Measurements from ENCODE around the gene LAMP2.
"Not testable (repeated sequence)": the region's sequence is repeated elsewhere in the genome, so short reads cannot be mapped to it uniquely, and the experiment has no call there.

Gene LAMP2

GRCh38 chrX:120476714-120477113 is 7.6 kb upstream of the LAMP2 start:
- no peak overlapping the region for H3K4me3 ChIP-seq (ENCODE audit: low read depth, low read length)
- no peaks in the 10 kb centered on the region for H3K27me3 ChIP-seq
- DNase-seq = no peak
- H3K9me3 ChIP-seq = no peaks in the 10 kb centered on the region
- H3K4me1 ChIP-seq = no peaks in the 10 kb centered on the region
- no peak for TF ChIP-seq CTCF (IDR thresholded peaks at IDR 0.05; ENCODE audit: low read depth, low read length)
- no peaks in the 10 kb centered on the region for H3K36me3 ChIP-seq

- not testable (repeated sequence) for DNase-seq
These were observed 6.4 kb upstream of the LAMP2 start for GRCh38 chrX:120475447-120475846.

GRCh38 chrX:120474085-120474484 is 5.0 kb upstream of the LAMP2 start:
- no peaks in the 10 kb centered on the region for H3K9me3 ChIP-seq
- H3K36me3 ChIP-seq = no peaks in the 10 kb centered on the region
- H3K4me1 ChIP-seq = no peaks in the 10 kb centered on the region
- no peak for DNase-seq
- no peak for TF ChIP-seq CTCF (IDR thresholded peaks at IDR 0.05; ENCODE audit: low read depth, low read length)
- no peak overlapping the region for H3K4me3 ChIP-seq (ENCODE audit: low read depth, low read length)
- no peaks in the 10 kb centered on the region for H3K27me3 ChIP-seq

More at GRCh38 chrX:120475447-120475846, 6.4 kb upstream of the LAMP2 start:
- not testable (repeated sequence) for H3K4me1 ChIP-seq; H3K36me3 ChIP-seq; H3K4me3 ChIP-seq (ENCODE audit: low read depth, low read length); H3K9me3 ChIP-seq; H3K27me3 ChIP-seq
- peak; percentile 37; the same call in 1 of the 2 replicates for TF ChIP-seq CTCF (IDR thresholded peaks at IDR 0.05; ENCODE audit: low read depth, low read length)

- not testable (repeated sequence) for H3K9me3 ChIP-seq; H3K27me3 ChIP-seq; H3K4me1 ChIP-seq; DNase-seq; H3K36me3 ChIP-seq; H3K4me3 ChIP-seq (ENCODE audit: low read depth, low read length)
These were observed 561 bp upstream of the LAMP2 start for GRCh38 chrX:120469657-120470056.

- no peaks in the 10 kb centered on the region for H3K27me3 ChIP-seq
- H3K4me3 ChIP-seq (ENCODE audit: low read depth, low read length) = peak overlapping the region; percentile 72
- no peaks in the 10 kb centered on the region for H3K4me1 ChIP-seq
- H3K36me3 ChIP-seq = no peaks in the 10 kb centered on the region
- no peaks in the 10 kb centered on the region for H3K9me3 ChIP-seq
- TF ChIP-seq CTCF (IDR thresholded peaks at IDR 0.05; ENCODE audit: low read depth, low read length) = no peak
- DNase-seq = no peak
These were observed 644 bp downstream of the LAMP2 start for GRCh38 chrX:120468479-120468824.

- Histone ChIP-seq H3K9me3 (no peaks in the 10 kb centered on the region), H3K4me1 (no peaks in the 10 kb centered on the region), H3K4me3 (ENCODE audit: low read depth, low read length) (peak overlapping the region; percentile 72), H3K27me3 (no peaks in the 10 kb centered on the region), H3K36me3 (no peaks in the 10 kb centered on the region)
- TF ChIP-seq CTCF (IDR thresholded peaks at IDR 0.05; ENCODE audit: low read depth, low read length) = no peak
- DNase-seq = no peak
These were observed 1.0 kb downstream of the LAMP2 start for GRCh38 chrX:120468071-120468470.

- H3K4me3 ChIP-seq (ENCODE audit: low read depth, low read length) = no peak overlapping the region
- no peak for DNase-seq
- no peaks in the 10 kb centered on the region for H3K36me3 ChIP-seq
- no peaks in the 10 kb centered on the region for H3K4me1 ChIP-seq
- H3K9me3 ChIP-seq = no peaks in the 10 kb centered on the region
- H3K27me3 ChIP-seq = no peaks in the 10 kb centered on the region
- TF ChIP-seq CTCF (IDR thresholded peaks at IDR 0.05; ENCODE audit: low read depth, low read length) = no peak
These were observed 4.7 kb downstream of the LAMP2 start for GRCh38 chrX:120464411-120464810.
